ENCODE data around the gene ADGRD1. TPM values are rescaled to one million over a fixed set of nuclear protein-coding genes. Genes with fewer than 3 reads are reported as not detected.

Gene ADGRD1
- total and polyA plus RNA-seq, 2 of the 8 experiments (the other 6 are each of a cell fraction or from before 2014, with no cell fraction given) = 0.36 to 0.48 TPM

DNA sequence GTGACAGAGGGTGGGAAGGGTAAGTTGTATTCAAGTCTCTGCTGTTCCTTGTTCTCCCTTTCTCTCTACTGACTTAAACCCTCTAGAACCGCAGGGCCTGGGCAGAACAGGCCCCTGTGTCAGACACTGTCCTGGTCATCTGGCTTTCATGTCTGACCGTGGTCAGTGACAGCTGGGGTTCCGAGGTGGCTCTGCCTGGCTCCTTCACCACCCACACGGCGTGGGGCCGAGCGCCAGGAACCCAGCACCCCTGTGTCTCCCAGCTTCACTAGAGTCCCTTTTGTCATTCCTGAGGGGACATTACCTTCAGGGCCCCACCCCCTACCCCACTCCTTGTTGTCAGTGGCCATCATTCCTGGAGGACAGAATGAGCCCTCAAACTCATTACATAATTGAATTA lies 168.9 kb downstream of the ADGRD1 start:
- Histone ChIP-seq H2AFZ (ENCODE audit: low read length) (no peak overlapping the region), H4K91ac (replicated peaks; ENCODE audit: insufficient read length, low read length) (no peak overlapping the region), H3K4me2 (ENCODE audit: insufficient read depth in 1 of 2, low read depth in 2 of 2, low read length in 2 of 2) (no peak overlapping the region), H2BK5ac (ENCODE audit: low read depth, low read length) (no peak overlapping the region), H3K4ac (replicated peaks; ENCODE audit: insufficient read length, low read depth, low read length) (no peak overlapping the region), H2BK12ac (ENCODE audit: low read depth, low read length) (no peak overlapping the region), H3K36me3 (ENCODE audit: control insufficient read depth in 2 of 4, insufficient read depth in 4 of 4, low read length in 3 of 4) (no peaks in the 10 kb centered on the region; a peak in 1 of 8 replicates), H4K5ac (ENCODE audit: insufficient read length, low read depth, low read length) (no peak overlapping the region), H3K4me1 (replicated peaks in 1 of 4; ENCODE audit: control insufficient read depth in 3 of 4, insufficient read depth in 4 of 4, low read length in 3 of 4) (no peaks in the 10 kb centered on the region), H3K18ac (ENCODE audit: extremely low read depth, low read length) (no peak overlapping the region), H3K9ac (replicated peaks in 1 of 4; ENCODE audit: extremely low read depth in 1 of 4, low read depth in 3 of 4, low read length in 3 of 4) (no peak overlapping the region), H4K20me1 (replicated peaks in 1 of 2; ENCODE audit: control insufficient read depth in 1 of 2, insufficient read depth in 2 of 2, low read length in 2 of 2) (no peaks in the 10 kb centered on the region), H3K9me3 (ENCODE audit: insufficient read depth in 2 of 2, low read depth in 1 of 2, low read length in 1 of 2) (no peaks in the 10 kb centered on the region), H3K14ac (ENCODE audit: insufficient read length) (no peak overlapping the region), H3K4me3 (ENCODE audit: extremely low read depth in 1 of 4, insufficient read depth in 2 of 4, low read depth in 3 of 4, low read length in 4 of 4) (no peak overlapping the region), H4K8ac (ENCODE audit: extremely low read depth, insufficient read depth, low read length) (no peak overlapping the region; the same call in 1 of the 2 replicates), H3K27ac (ENCODE audit: low read depth, low read length) (no peak overlapping the region), H2BK120ac (replicated peaks; ENCODE audit: low read depth, low read length) (no peak overlapping the region), H2BK20ac (ENCODE audit: low read length) (no peak overlapping the region), H2BK15ac (ENCODE audit: low read length) (no peak overlapping the region), H3K27me3 (replicated peaks in 1 of 4; ENCODE audit: control insufficient read depth in 3 of 4, extremely low read depth in 1 of 4, insufficient read depth in 3 of 4, low read length in 3 of 4) (no peaks in the 10 kb centered on the region; a peak in 1 of 7 replicates), H3K23me2 (ENCODE audit: low read depth, low read length) (no peaks in the 10 kb centered on the region), H3K23ac (ENCODE audit: insufficient read length) (no peak overlapping the region), H2AK5ac (ENCODE audit: low read depth, low read length) (no peak overlapping the region), H3K56ac (replicated peaks; ENCODE audit: insufficient read length, low read depth, low read length) (no peak overlapping the region), H3K79me1 (ENCODE audit: low read depth, low read length) (no peaks in the 10 kb centered on the region), H3K79me2 (ENCODE audit: control insufficient read depth in 1 of 2, insufficient read depth in 2 of 2, low read length in 2 of 2) (no peaks in the 10 kb centered on the region)
- ChIA-PET POLR2A (ENCODE audit: partially characterized antibody) (no interaction called here), CTCF (ENCODE audit: partially characterized antibody) (interaction anchor here (1.7 to 15.0 kb wide), 4 partner anchors 10 to 37 kb away, joined by 4 to 196 read pairs (median 5); no protein-coding TSS in a partner anchor)
- FAIRE-seq (no peak), DNase-seq (ENCODE audit: low read depth in 1 of 2, low spot score in 2 of 2) (no peak)
- 95% methylated on average over 7 of the region's 7 CpGs; no CpG with 5 or more reads in 1 of the 2 experiments for WGBS, 2 experiments (ENCODE audit: extremely low coverage in 1 of 2, insufficient coverage in 1 of 2, insufficient read length in 1 of 2, insufficient replicate concordance in 2 of 2, low coverage in 1 of 2, low lambda C conversion rate in 2 of 2, missing lambda C conversion rate in 1 of 2)
- TF ChIP-seq SUZ12 (IDR thresholded peaks at IDR 0.05; ENCODE audit: low read length) (no peak), YY1 (IDR thresholded peaks at IDR 0.05; ENCODE audit: low read depth, low read length) (no peak), EGR1 (IDR thresholded peaks at IDR 0.05; ENCODE audit: borderline replicate concordance, low read depth, low read length) (no peak), TBP (IDR thresholded peaks at IDR 0.05; ENCODE audit: low read depth, low read length) (no peak), SIX5 (IDR thresholded peaks at IDR 0.05; ENCODE audit: low read depth, low read length) (no peak), CBX8 (IDR thresholded peaks at IDR 0.05; ENCODE audit: borderline replicate concordance, low read depth, low read length) (no peak), GABPA (IDR thresholded peaks at IDR 0.05; ENCODE audit: borderline replicate concordance, insufficient read depth, low read length) (no peak), EZH2 (IDR thresholded peaks at IDR 0.05; ENCODE audit: low read depth, low read length, severe bottlenecking) (no peak), BACH1 (IDR thresholded peaks at IDR 0.05; ENCODE audit: low read length) (no peak), POLR2A (IDR thresholded peaks at IDR 0.05; ENCODE audit: control extremely low read depth in 1 of 2, low read depth in 2 of 2, low read length in 2 of 2) (no peak), CHD2 (IDR thresholded peaks at IDR 0.05; ENCODE audit: low read length) (no peak), SIN3A (conservative IDR thresholded peaks at IDR 0.05 in 1 of 2, IDR thresholded peaks at IDR 0.05 in 1 of 2; ENCODE audit: low read depth in 1 of 2, low read length in 2 of 2) (no peak), CHD1 (IDR thresholded peaks at IDR 0.05; ENCODE audit: low read depth, low read length) (no peak), EP300 (IDR thresholded peaks at IDR 0.05; ENCODE audit: borderline replicate concordance in 1 of 2, low read depth in 2 of 2, low read length in 2 of 2) (no peak)

Measured in H1 (cell line).